ENCODE data around the gene PDYN. TPM values are rescaled to one million over a fixed set of nuclear protein-coding genes. Genes with fewer than 3 reads are reported as not detected.
"Not testable (repeated sequence)": the region's sequence is repeated elsewhere in the genome, so short reads cannot be mapped to it uniquely, and the experiment has no call there.

The PDYN gene
- not detected for total RNA-seq

DNA sequence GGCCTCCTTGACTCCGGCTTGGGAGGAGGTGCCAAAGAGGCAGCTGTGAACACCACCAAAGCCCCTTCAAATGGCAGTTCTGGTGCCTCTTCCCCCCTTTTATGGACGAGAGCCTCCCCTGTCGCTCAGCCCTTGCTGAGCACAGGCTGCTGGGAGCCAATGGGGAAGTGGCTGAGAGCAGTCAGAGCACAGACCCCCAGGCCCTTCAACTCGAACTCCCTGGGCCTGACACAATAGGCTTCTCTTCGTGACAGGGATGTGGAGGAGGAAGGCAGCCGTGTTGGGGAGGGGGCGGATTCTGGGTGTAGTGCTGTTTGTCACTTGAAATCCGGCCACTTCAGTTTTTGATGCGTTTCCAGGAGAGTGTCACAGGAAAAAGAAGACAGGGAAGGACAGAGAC is at the start of gene PDYN:
Gene PDYN, minus strand, starts transcription at position 73 of the 400 bp plus-strand sequence. CDS start 10,974 bp downstream, outside the sequence.
- Histone ChIP-seq H3K9me3 (no peaks in the 10 kb centered on the region), H3K4me1 (no peaks in the 10 kb centered on the region), H3K36me3 (no peaks in the 10 kb centered on the region), H3K27me3 (peaks cover 0 to 91% (median 0%) of the 10 kb centered on the region in 4 donors), H3K4me3 (no peak within 1 kb of the TSS), H3K27ac (replicated peaks in 1 of 4) (no peak within 1 kb of the TSS)
- intact Hi-C loops (cut with DNase I) = no loop called here
- WGBS = 29% methylated on average over 9 of the region's 9 CpGs
- no peak for DNase-seq (ENCODE audit: extremely low spot score)
- no peak for TF ChIP-seq POLR2A (IDR thresholded peaks at IDR 0.05; ENCODE audit: low read depth)
- TF ChIP-seq, protein P1, sequence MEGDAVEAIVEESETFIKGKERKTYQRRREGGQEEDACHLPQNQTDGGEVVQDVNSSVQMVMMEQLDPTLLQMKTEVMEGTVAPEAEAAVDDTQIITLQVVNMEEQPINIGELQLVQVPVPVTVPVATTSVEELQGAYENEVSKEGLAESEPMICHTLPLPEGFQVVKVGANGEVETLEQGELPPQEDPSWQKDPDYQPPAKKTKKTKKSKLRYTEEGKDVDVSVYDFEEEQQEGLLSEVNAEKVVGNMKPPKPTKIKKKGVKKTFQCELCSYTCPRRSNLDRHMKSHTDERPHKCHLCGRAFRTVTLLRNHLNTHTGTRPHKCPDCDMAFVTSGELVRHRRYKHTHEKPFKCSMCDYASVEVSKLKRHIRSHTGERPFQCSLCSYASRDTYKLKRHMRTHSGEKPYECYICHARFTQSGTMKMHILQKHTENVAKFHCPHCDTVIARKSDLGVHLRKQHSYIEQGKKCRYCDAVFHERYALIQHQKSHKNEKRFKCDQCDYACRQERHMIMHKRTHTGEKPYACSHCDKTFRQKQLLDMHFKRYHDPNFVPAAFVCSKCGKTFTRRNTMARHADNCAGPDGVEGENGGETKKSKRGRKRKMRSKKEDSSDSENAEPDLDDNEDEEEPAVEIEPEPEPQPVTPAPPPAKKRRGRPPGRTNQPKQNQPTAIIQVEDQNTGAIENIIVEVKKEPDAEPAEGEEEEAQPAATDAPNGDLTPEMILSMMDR (IDR thresholded peaks at IDR 0.05) = no peak

DNA sequence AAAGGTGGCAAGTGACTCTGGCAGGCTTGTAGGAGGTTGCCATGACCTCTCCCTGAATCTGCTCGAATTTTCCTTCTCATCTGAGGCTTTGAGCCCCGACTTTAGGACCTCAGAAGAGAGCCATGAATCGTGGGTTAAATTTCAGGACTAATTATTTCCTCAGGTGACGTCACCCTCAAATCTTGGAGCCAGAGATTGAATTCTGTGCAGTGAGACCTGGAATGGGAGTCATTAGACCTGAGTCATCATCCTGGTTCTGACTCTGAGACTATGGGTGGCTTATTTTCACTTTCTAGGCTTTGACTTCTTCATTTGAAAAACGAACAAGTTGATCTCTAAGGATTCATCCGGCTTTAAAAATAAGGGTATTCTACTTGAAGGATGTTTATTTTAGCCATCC is 48.5 kb upstream of the PDYN start:
- no peaks in the 10 kb centered on the region for H3K9me3 ChIP-seq
- H3K4me1 ChIP-seq = no peaks in the 10 kb centered on the region
- 59% methylated on average over 6 of the region's 6 CpGs for WGBS
- no peaks in the 10 kb centered on the region for H3K27me3 ChIP-seq
- H3K4me3 ChIP-seq = no peak overlapping the region
- no peak for DNase-seq (ENCODE audit: extremely low spot score)
- TF ChIP-seq POLR2AphosphoS5 (IDR thresholded peaks at IDR 0.05) (no peak), EP300 (IDR thresholded peaks at IDR 0.05) (no peak), POLR2A (IDR thresholded peaks at IDR 0.05; ENCODE audit: low read depth) (no peak)
- TF ChIP-seq, protein P1 (IDR thresholded peaks at IDR 0.05) = no peak
- intact Hi-C loops (cut with DNase I) = no loop called here
- no peaks in the 10 kb centered on the region for H3K36me3 ChIP-seq
- H3K27ac ChIP-seq (replicated peaks in 1 of 4) = no peak overlapping the region

DNA sequence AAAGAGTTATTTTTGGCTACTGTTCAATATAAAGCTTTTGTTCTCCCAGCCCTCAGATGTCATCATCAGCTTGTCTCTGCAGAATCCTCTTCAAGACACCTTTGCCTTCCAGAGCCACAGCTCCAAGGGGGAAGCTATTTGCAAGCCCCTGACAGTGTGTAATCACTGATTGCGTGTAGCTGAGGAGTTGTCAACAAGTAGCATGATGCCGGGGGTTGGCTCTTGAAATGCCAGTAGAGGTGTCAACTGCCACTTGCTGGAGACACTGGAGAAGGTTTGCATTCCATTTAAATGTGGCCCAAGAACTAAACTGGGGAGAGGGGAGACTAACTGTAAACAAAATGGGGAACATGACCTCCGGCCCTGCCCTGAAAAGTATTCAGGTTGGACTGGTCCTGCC is 44.3 kb upstream of the PDYN start:
- DNase-seq (ENCODE audit: extremely low spot score) = no peak
- no peak overlapping the region for H3K4me3 ChIP-seq
- H3K27me3 ChIP-seq = peaks cover 0 to 6% (median 0%) of the 10 kb centered on the region in 4 donors
- intact Hi-C loops (cut with DNase I) = no loop called here
- TF ChIP-seq POLR2A (IDR thresholded peaks at IDR 0.05; ENCODE audit: low read depth) (no peak), EP300 (IDR thresholded peaks at IDR 0.05) (no peak), POLR2AphosphoS5 (IDR thresholded peaks at IDR 0.05) (no peak)
- TF ChIP-seq, protein P1 (IDR thresholded peaks at IDR 0.05) = no peak
- H3K4me1 ChIP-seq = no peaks in the 10 kb centered on the region
- H3K36me3 ChIP-seq = no peaks in the 10 kb centered on the region
- WGBS = 16% methylated on average over 3 of the region's 3 CpGs
- no peaks in the 10 kb centered on the region for H3K9me3 ChIP-seq
- H3K27ac ChIP-seq (replicated peaks in 1 of 4) = no peak overlapping the region

DNA sequence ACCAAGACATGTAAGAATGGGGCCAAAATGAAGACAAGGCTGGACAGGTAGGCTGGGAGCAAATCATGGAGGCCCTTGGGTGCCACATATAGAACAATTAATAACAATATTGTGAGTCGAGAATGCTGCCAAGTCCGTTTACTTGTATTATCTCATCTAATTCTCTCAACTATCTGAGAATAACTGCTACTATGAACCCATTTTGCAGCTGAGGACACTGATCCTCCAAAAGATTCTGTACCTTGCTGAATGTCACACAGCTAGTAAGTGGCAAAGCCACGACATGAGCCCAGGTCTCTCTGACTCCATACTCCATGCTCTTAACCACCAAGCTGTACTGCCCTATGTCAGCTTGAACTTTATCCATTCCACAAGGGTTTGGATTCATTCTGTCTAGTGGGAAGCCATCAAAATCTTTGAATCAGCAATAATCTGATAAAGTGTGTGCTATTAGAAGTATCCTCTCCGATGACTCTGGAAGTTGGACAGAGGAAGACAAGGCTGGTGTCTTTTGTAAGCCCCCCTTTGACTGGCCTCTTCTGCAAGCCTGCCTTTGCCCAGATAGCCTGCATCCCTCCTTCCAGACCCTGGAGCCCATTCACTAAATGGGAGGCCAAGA is 43.5 kb upstream of the PDYN start:
- 83% methylated on average over 4 of the region's 4 CpGs for WGBS
- TF ChIP-seq EP300 (IDR thresholded peaks at IDR 0.05) = no peak
- Histone ChIP-seq H3K4me3 (no peak overlapping the region), H3K36me3 (no peaks in the 10 kb centered on the region), H3K27me3 (peaks cover 0 to 6% (median 0%) of the 10 kb centered on the region in 4 donors), H3K9me3 (no peaks in the 10 kb centered on the region), H3K4me1 (no peaks in the 10 kb centered on the region), H3K27ac (replicated peaks in 1 of 4) (no peak overlapping the region)
- peak; percentile 4 for DNase-seq (ENCODE audit: extremely low spot score)
- intact Hi-C loops (cut with DNase I) = no loop called here

DNA sequence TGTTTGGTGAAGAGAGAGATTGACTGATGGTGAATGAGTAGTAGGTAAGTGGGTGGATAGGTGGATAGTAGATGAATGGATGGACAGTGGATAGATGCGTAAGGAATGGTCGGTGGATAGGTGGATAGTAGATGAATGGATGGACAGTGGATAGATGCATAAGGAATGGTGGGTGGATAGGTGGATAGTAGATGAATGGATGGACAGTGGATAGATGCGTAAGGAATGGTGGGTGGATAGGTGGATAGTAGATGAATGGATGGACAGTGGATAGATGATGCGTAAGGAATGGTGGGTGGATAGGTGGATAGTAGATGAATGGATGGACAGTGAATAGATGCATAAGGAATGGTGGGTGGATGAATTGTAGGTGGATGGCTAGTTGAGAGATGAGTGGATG is 42.5 kb upstream of the PDYN start:
- H3K9me3 ChIP-seq; H3K36me3 ChIP-seq; H3K4me3 ChIP-seq; H3K27ac ChIP-seq (replicated peaks in 1 of 4); H3K4me1 ChIP-seq; intact Hi-C loops (cut with DNase I); H3K27me3 ChIP-seq: not testable (repeated sequence)
- peak; percentile 14 for DNase-seq (ENCODE audit: extremely low spot score)
- WGBS = 94% methylated on average over 4 of the region's 4 CpGs

DNA sequence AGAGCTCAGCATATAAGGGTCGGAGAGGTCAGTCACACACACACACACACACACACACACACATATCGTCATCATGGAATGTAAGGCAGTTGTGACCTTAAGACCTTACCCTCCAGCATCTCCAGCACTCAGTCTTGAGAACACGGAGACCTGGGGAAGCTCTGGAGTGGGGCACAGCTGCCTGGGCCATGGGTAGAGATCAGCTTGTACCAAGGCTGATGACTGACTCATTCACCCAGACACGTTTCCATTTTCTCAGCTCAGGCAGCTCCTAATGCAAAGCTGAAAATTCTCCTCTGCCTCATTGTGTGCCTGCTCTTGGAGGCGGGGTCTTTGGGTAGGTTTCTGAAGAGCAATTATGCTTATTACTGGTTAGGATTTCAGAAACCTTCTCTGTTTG is 38.3 kb upstream of the PDYN start:
- Histone ChIP-seq H3K9me3 (no peaks in the 10 kb centered on the region), H3K27me3 (peaks cover 0 to 18% (median 0%) of the 10 kb centered on the region in 4 donors), H3K4me3 (no peak overlapping the region), H3K36me3 (no peaks in the 10 kb centered on the region), H3K27ac (replicated peaks in 1 of 4) (no peak overlapping the region), H3K4me1 (no peaks in the 10 kb centered on the region)
- 23% methylated on average over 4 of the region's 5 CpGs for WGBS
- DNase-seq (ENCODE audit: extremely low spot score) = no peak
- intact Hi-C loops (cut with DNase I) = no loop called here
- TF ChIP-seq POLR2AphosphoS5 (IDR thresholded peaks at IDR 0.05) = no peak
- TF ChIP-seq EP300 (IDR thresholded peaks at IDR 0.05) = no peak

All from esophagus muscularis mucosa (tissue), 4 donors.